Nephron (organoid): ENCODE data around the gene P2RY11.

ENCODE experiments used
- H3K27ac Mint-ChIP-seq, 3 experiments: 2 replicates each; pipeline ENCODE4 v1.8.0; 2020; ENCODE audit warnings: mixed read lengths in 3 of 3, mild to moderate bottlenecking in 2 of 3, moderate library complexity in 1 of 3
- H3K27me3 Mint-ChIP-seq: 2 replicates; pipeline ENCODE4 v1.8.0; 2021; ENCODE audit warnings: low read depth, mild to moderate bottlenecking, moderate library complexity, mixed read lengths
- H3K36me3 Mint-ChIP-seq: 2 replicates; pipeline ENCODE4 v1.8.0; 2020; ENCODE audit warnings: low read depth, mixed read lengths
- H3K4me1 Mint-ChIP-seq: 2 replicates; pipeline ENCODE4 v1.8.0; 2020; ENCODE audit warnings: mixed read lengths
- H3K4me3 Mint-ChIP-seq, 3 experiments: 2 replicates each; pipeline ENCODE4 v1.8.0; 2020; ENCODE audit warnings: mild to moderate bottlenecking in 3 of 3, mixed read lengths in 3 of 3, moderate library complexity in 2 of 3
- H3K9me3 Mint-ChIP-seq: 2 replicates; pipeline ENCODE4 v1.8.0; 2020; ENCODE audit warnings: mixed read lengths
- CTCF ChIP-seq, 3 experiments: fragments of 200-600 bp; sonication (generic); IDR thresholded peaks; one replicate each; pipeline ENCODE4 v1.5.0; 2021; ENCODE audit warnings: antibody characterized with exemption in 3 of 3; ENCODE audit not compliant: unreplicated experiment in 3 of 3

The P2RY11 gene

DNA sequence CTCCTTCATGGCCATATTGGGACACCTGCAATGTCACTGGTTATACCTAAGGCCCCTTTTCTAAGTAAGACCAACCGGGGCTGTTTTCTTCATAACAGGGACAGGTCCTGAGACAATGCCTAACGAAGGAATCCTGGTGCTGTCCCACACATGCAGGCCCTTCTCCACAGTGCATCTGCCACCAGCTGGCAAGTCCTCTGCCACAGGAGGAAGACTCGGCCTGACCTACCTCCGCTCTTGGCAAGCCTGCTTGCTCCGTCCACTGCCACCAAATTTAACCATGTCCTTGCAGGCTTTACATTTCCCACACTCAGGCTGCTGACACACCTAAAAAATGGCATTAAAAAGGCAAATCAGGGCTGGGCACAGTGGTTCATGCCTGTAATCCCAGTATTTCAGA is 40.0 kb downstream of the P2RY11 start:
- H3K9me3 Mint-ChIP-seq, result no peaks in the 10 kb centered on the region
- H3K36me3 Mint-ChIP-seq, result peaks cover 78% of the 10 kb centered on the region
- no peak overlapping the region for H3K27ac Mint-ChIP-seq
- TF ChIP-seq CTCF (IDR thresholded peaks at IDR 0.05; ENCODE audit: unreplicated experiment in 3 of 3), result no peak
- no peak overlapping the region for H3K4me3 Mint-ChIP-seq
- no peaks in the 10 kb centered on the region for H3K27me3 Mint-ChIP-seq
- no peaks in the 10 kb centered on the region for H3K4me1 Mint-ChIP-seq

DNA sequence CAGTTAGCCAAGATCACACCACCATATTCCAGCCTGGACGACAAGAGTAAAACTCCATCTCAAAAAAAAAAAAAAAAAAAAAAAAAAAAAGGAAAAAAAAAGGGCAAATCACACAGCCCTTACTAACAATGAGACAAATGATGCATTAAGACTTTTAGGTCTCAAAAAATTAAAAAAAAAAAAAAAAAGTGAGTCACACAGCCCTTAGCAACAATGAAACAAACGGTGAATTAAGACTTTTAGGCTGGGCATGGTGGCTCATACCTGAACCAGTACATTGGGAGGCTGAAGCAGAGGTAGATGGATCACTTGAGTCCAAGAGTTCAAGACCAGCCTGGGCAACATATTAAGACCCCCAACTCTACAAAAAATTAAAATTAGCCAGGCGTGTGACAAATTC is 40.6 kb downstream of the P2RY11 start:
- Mint-ChIP-seq H3K9me3 (no peaks in the 10 kb centered on the region), H3K27me3 (no peaks in the 10 kb centered on the region)
- TF ChIP-seq CTCF (IDR thresholded peaks at IDR 0.05; ENCODE audit: unreplicated experiment in 3 of 3), result no peak

DNA sequence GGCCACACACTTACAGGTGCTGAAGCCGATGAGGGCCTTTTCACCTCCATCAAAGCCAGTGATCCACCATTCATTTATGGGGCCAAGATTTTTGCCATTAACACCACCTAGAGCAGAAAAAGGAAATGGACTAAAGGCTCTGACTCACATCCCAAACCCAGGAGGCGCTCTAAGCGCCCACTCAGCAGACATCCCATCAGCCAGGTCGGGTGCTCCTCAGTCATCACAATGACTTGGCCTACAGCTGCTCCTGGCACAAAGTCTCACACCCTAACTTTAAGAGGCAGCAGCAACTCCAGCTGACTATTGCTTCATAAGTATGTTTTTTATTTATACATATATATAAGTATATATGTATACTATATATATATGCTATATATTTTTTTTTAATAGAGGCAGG is 44.3 kb downstream of the P2RY11 start:
- no peaks in the 10 kb centered on the region for H3K27me3 Mint-ChIP-seq
- H3K27ac Mint-ChIP-seq, result no peak overlapping the region
- H3K4me1 Mint-ChIP-seq, result no peaks in the 10 kb centered on the region
- peaks cover 79% of the 10 kb centered on the region for H3K36me3 Mint-ChIP-seq
- TF ChIP-seq CTCF (IDR thresholded peaks at IDR 0.05; ENCODE audit: unreplicated experiment in 3 of 3), result no peak
- no peak overlapping the region for H3K4me3 Mint-ChIP-seq
- no peaks in the 10 kb centered on the region for H3K9me3 Mint-ChIP-seq

More for the DNA sequence above, 40.6 kb downstream of the P2RY11 start:
- no peak overlapping the region for H3K4me3 Mint-ChIP-seq
- H3K27ac Mint-ChIP-seq, result no peak overlapping the region
- H3K4me1 Mint-ChIP-seq, result no peaks in the 10 kb centered on the region
- H3K36me3 Mint-ChIP-seq, result peaks cover 81% of the 10 kb centered on the region

- Mint-ChIP-seq H3K4me1 (no peaks in the 10 kb centered on the region), H3K27me3 (no peaks in the 10 kb centered on the region), H3K9me3 (no peaks in the 10 kb centered on the region), H3K4me3 (no peak overlapping the region), H3K27ac (no peak overlapping the region), H3K36me3 (peaks cover 63% of the 10 kb centered on the region)
- TF ChIP-seq CTCF (IDR thresholded peaks at IDR 0.05; ENCODE audit: unreplicated experiment in 3 of 3), result no peak
These were observed 46.6 kb downstream of the P2RY11 start for GRCh38 chr19:10158071-10158470.

- no peaks in the 10 kb centered on the region for H3K27me3 Mint-ChIP-seq
- no peak overlapping the region for H3K27ac Mint-ChIP-seq
- no peaks in the 10 kb centered on the region for H3K9me3 Mint-ChIP-seq
- H3K36me3 Mint-ChIP-seq, result peaks cover 66% of the 10 kb centered on the region
- no peaks in the 10 kb centered on the region for H3K4me1 Mint-ChIP-seq
- TF ChIP-seq CTCF (IDR thresholded peaks at IDR 0.05; ENCODE audit: unreplicated experiment in 3 of 3), result no peak
- H3K4me3 Mint-ChIP-seq, result no peak overlapping the region
These were observed 47.0 kb downstream of the P2RY11 start for GRCh38 chr19:10158485-10158884.

DNA sequence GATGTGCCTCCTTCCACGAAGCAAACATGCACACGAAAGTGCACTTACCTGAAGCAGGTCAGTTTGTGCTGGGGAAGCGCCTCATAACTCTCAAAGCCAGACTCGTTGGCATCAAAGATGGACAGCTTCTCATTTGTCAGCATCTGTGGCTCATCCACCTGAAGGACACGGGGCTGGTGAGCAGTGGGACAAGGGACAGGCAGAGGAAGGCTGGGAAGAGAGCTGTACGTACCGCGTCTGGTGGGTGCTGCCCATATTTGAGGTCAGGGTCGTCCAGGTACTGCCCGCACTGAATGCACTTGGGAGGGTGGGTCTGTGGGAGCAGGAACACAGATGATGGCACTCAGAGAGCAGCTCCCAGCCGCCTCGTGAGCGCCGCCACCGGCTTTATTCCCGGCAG is 48.1 kb downstream of the P2RY11 start:
- H3K27ac Mint-ChIP-seq, result no peak overlapping the region
- H3K36me3 Mint-ChIP-seq, result peaks cover 59% of the 10 kb centered on the region
- H3K4me1 Mint-ChIP-seq, result no peaks in the 10 kb centered on the region
- no peak for TF ChIP-seq CTCF (IDR thresholded peaks at IDR 0.05; ENCODE audit: unreplicated experiment in 3 of 3)
- H3K4me3 Mint-ChIP-seq, result no peak overlapping the region
- H3K27me3 Mint-ChIP-seq, result no peaks in the 10 kb centered on the region
- H3K9me3 Mint-ChIP-seq, result no peaks in the 10 kb centered on the region
